Right atrium auricular region (tissue), 2 donors: ENCODE data around the gene ATRAID. TPM values are rescaled to one million over a fixed set of nuclear protein-coding genes. Genes with fewer than 3 reads are reported as not detected.

Experiments used
- DNase-seq: peaks from one replicate; pipeline ENCODE4 v3.0.0-alpha.2; 2019; ENCODE audit warnings: low spot score
- H3K27ac ChIP-seq, 2 donors: fragments of 200-600 bp; sonication (generic); 1 replicate in 1 of 2; 2 replicates in 1 of 2; pipeline ENCODE4 v1.5.1; 2016 to 2019
- H3K27me3 ChIP-seq, 2 donors: fragments of 200-600 bp; sonication (generic); one replicate each; pipeline versions ENCODE4 v1.5.1 to v1.6.0; 2017 to 2019
- H3K36me3 ChIP-seq: fragments of 200-600 bp; sonication (generic); one replicate; pipeline ENCODE4 v1.5.1; 2016
- H3K4me1 ChIP-seq, 2 donors: fragments of 200-600 bp; sonication (generic); one replicate each; pipeline versions ENCODE4 v1.5.1 to v1.6.0; 2017 to 2019
- H3K4me3 ChIP-seq, 2 donors: fragments of 200-600 bp; sonication (generic); 1 replicate in 1 of 2; 2 replicates in 1 of 2; pipeline ENCODE4 v1.5.1; 2017 to 2019; ENCODE audit warnings: mild to moderate bottlenecking in 1 of 2, moderate library complexity in 1 of 2
- H3K9me3 ChIP-seq, 2 donors: fragments of 200-600 bp; sonication (generic); one replicate each; pipeline ENCODE4 v1.5.1; 2019
- CTCF ChIP-seq, 2 donors: fragments of 200-600 bp; sonication (generic); IDR thresholded peaks; one replicate each; pipeline ENCODE4 v1.5.1; 2019; ENCODE audit warnings: antibody characterized with exemption in 2 of 2
- total RNA-seq, 2 donors: library from RNA; depleted of rRNA; stranded (reverse); fragments of >200 nt; gene quantifications; one replicate each; pipeline ENCODE4 v1.1.0, GENCODE V29; 2016

ATRAID gene
- total RNA-seq, 2 donors from 2014 or later, result 193 TPM

GRCh38 chr2:27233341-27233740 lies 21.5 kb downstream of the ATRAID start:
- no peaks in the 10 kb centered on the region for H3K27me3 ChIP-seq
- no peak for DNase-seq
- no peak for TF ChIP-seq CTCF (IDR thresholded peaks at IDR 0.05)

GRCh38 chr2:27236136-27236535 lies 24.3 kb downstream of the ATRAID start:
- H3K4me1 ChIP-seq, result no peaks in the 10 kb centered on the region
- no peak overlapping the region for H3K4me3 ChIP-seq
- no peaks in the 10 kb centered on the region for H3K27me3 ChIP-seq
- TF ChIP-seq CTCF (IDR thresholded peaks at IDR 0.05), result no peak
- peaks cover 98% of the 10 kb centered on the region for H3K36me3 ChIP-seq
- H3K27ac ChIP-seq, result no peak overlapping the region
- no peaks in the 10 kb centered on the region for H3K9me3 ChIP-seq
- no peak for DNase-seq

More at GRCh38 chr2:27233341-27233740, 21.5 kb downstream of the ATRAID start:
- Histone ChIP-seq H3K36me3 (peaks cover 85% of the 10 kb centered on the region), H3K9me3 (no peaks in the 10 kb centered on the region), H3K27ac (no peak overlapping the region), H3K4me3 (no peak overlapping the region), H3K4me1 (no peaks in the 10 kb centered on the region)

GRCh38 chr2:27236626-27237025 lies 24.8 kb downstream of the ATRAID start:
- no peak for TF ChIP-seq CTCF (IDR thresholded peaks at IDR 0.05)
- Histone ChIP-seq H3K4me3 (no peak overlapping the region), H3K27ac (no peak overlapping the region), H3K27me3 (no peaks in the 10 kb centered on the region), H3K36me3 (peaks cover 98% of the 10 kb centered on the region), H3K9me3 (no peaks in the 10 kb centered on the region), H3K4me1 (no peaks in the 10 kb centered on the region)
- DNase-seq, result no peak

- no peak overlapping the region for H3K4me3 ChIP-seq
- H3K9me3 ChIP-seq, result no peaks in the 10 kb centered on the region
- H3K4me1 ChIP-seq, result no peaks in the 10 kb centered on the region
- DNase-seq, result no peak
- no peak overlapping the region for H3K27ac ChIP-seq
- H3K27me3 ChIP-seq, result no peaks in the 10 kb centered on the region
- TF ChIP-seq CTCF (IDR thresholded peaks at IDR 0.05), result no peak
- H3K36me3 ChIP-seq, result peaks cover 97% of the 10 kb centered on the region
Observed at GRCh38 chr2:27237341-27237945, 25.6 kb downstream of the ATRAID start.

- peaks cover 87% of the 10 kb centered on the region for H3K36me3 ChIP-seq
Observed at GRCh38 chr2:27238976-27239375, 27.1 kb downstream of the ATRAID start.

More at GRCh38 chr2:27238976-27239375, 27.1 kb downstream of the ATRAID start:
- Histone ChIP-seq H3K27ac (no peak overlapping the region), H3K27me3 (no peaks in the 10 kb centered on the region), H3K4me3 (no peak overlapping the region), H3K4me1 (peaks cover 0 to 6% of the 10 kb centered on the region in 2 donors), H3K9me3 (no peaks in the 10 kb centered on the region)
- DNase-seq, result no peak
- TF ChIP-seq CTCF (IDR thresholded peaks at IDR 0.05), result no peak
